PC-9 (cell line): Measurements from ENCODE around the gene FLYWCH2. TPM values are rescaled to one million over a fixed set of nuclear protein-coding genes. Genes with fewer than 3 reads are reported as not detected.

ENCODE experiments used
- BruUV-seq: library from RNA; stranded (reverse); fragments of 400-500 nt; replicated peaks from 2 replicates; lab custom pipeline; 2021; lab: Mats Ljungman, UMichigan
- CTCF ChIA-PET: fragments of 300-600 bp; sonication (Branson Sonifier 250); formaldehyde crosslinking; loops from one replicate; lab custom pipeline; 2022; ENCODE audit warnings: antibody characterized with exemption; lab: Charles Lee
- POLR2A ChIA-PET: fragments of 300-600 bp; sonication (Branson Sonifier 250); formaldehyde crosslinking; loops from one replicate; lab custom pipeline; 2022; ENCODE audit warnings: antibody characterized with exemption; ENCODE audit not compliant: unreplicated experiment; lab: Charles Lee
- DNase-seq, 2 experiments: peaks; one replicate each; pipeline versions ENCODE4 v3.0.0 to v3.0.0-alpha.2; 2015 to 2022; ENCODE audit warnings: mixed read lengths in 1 of 2
- H2AFZ ChIP-seq: fragments of 200-600 bp; sonication (generic); 2 replicates; pipeline ENCODE4 v1.8.1; 2017; ENCODE audit warnings: antibody characterized with exemption
- H3F3A ChIP-seq: fragments of 200-600 bp; sonication (generic); 2 replicates; pipeline ENCODE4 v1.8.1; 2017; ENCODE audit warnings: antibody characterized with exemption, mild to moderate bottlenecking, low read depth; ENCODE audit not compliant: insufficient read depth
- H3K27ac ChIP-seq: fragments of 200-600 bp; sonication (generic); 2 replicates; pipeline ENCODE4 v1.6.1; 2016; ENCODE audit warnings: mixed run types
- H3K27me3 ChIP-seq: fragments of 200-600 bp; sonication (generic); 2 replicates; pipeline ENCODE4 v1.6.1; 2016; ENCODE audit warnings: low read depth, mixed run types; ENCODE audit not compliant: insufficient read depth
- H3K36me3 ChIP-seq: fragments of 200-600 bp; sonication (generic); 2 replicates; pipeline ENCODE4 v1.6.1; 2016; ENCODE audit warnings: low read depth, mixed run types
- H3K4me1 ChIP-seq: fragments of 200-600 bp; sonication (generic); replicated peaks from 2 replicates; pipeline ENCODE4 v1.6.1; 2016; ENCODE audit warnings: mixed run types; ENCODE audit not compliant: insufficient read depth
- H3K4me2 ChIP-seq: fragments of 200-600 bp; sonication (generic); 2 replicates; pipeline ENCODE4 v1.6.1; 2017; ENCODE audit warnings: mixed run types
- H3K4me3 ChIP-seq: fragments of 200-600 bp; sonication (generic); 2 replicates; pipeline ENCODE4 v1.6.1; 2016; ENCODE audit warnings: mixed run types
- H3K79me2 ChIP-seq: fragments of 200-600 bp; sonication (generic); 2 replicates; pipeline ENCODE4 v1.6.1; 2017; ENCODE audit warnings: low read depth, mixed run types
- H3K9me2 ChIP-seq: fragments of 200-600 bp; sonication (generic); 2 replicates; pipeline ENCODE4 v1.8.1; 2017; ENCODE audit warnings: mild to moderate bottlenecking; ENCODE audit not compliant: insufficient read depth
- H3K9me3 ChIP-seq: fragments of 200-600 bp; sonication (generic); 2 replicates; pipeline ENCODE4 v1.8.1; 2016; ENCODE audit warnings: low read depth; ENCODE audit not compliant: insufficient read depth
- H4K20me1 ChIP-seq: fragments of 200-600 bp; sonication (generic); 2 replicates; pipeline ENCODE4 v1.8.1; 2017; ENCODE audit not compliant: insufficient read depth
- CTCF ChIP-seq: fragments of 200-600 bp; sonication (generic); conservative IDR thresholded peaks from 2 replicates; pipeline ENCODE4 v1.6.1; 2017; ENCODE audit warnings: mixed run types, antibody characterized with exemption, mild to moderate bottlenecking, moderate library complexity
- EZH2 ChIP-seq: fragments of 200-600 bp; sonication (generic); IDR thresholded peaks from 2 replicates; pipeline ENCODE4 v1.8.0; 2017; ENCODE audit warnings: antibody characterized with exemption, low read depth
- intact Hi-C: fragments of 100-400 bp; cut with micrococcal nuclease; formaldehyde crosslinking; loops from one replicate; pipeline ENCODE4 v1.10.0; 2022; ENCODE audit not compliant: unreplicated experiment
- total RNA-seq: library from RNA; stranded (reverse); gene quantifications from 2 replicates; pipeline ENCODE4 v1.2.3, GENCODE V29; 2021

The FLYWCH2 gene
- total RNA-seq, 1 experiment from 2014 or later: 41.5 TPM

- no peak for TF ChIP-seq CTCF
- no peak for TF ChIP-seq EZH2
- H3K27ac ChIP-seq: no peak overlapping the region
- H3F3A ChIP-seq: peaks cover 13% of the 10 kb centered on the region
- no peaks in the 10 kb centered on the region for H3K9me2 ChIP-seq
- H3K27me3 ChIP-seq: no peaks in the 10 kb centered on the region
- BruUV-seq: no TSS peak
- no peaks in the 10 kb centered on the region for H4K20me1 ChIP-seq
- no peak for DNase-seq
- intact Hi-C loops: loop anchor here (10.0 kb wide), 1 partner anchor 675 kb away; the partner anchor contains the start of gene E4F1
- H3K4me3 ChIP-seq: no peak overlapping the region
- peaks cover 7% of the 10 kb centered on the region for H3K4me1 ChIP-seq
- POLR2A ChIA-PET: no interaction called here
- H3K9me3 ChIP-seq: no peaks in the 10 kb centered on the region
- H3K79me2 ChIP-seq: no peaks in the 10 kb centered on the region
- H3K36me3 ChIP-seq: no peaks in the 10 kb centered on the region
- CTCF ChIA-PET: no interaction called here
- no peak overlapping the region for H2AFZ ChIP-seq
- H3K4me2 ChIP-seq: no peak overlapping the region
Measured at GRCh38 chr16:2899564-2900072, 16.6 kb downstream of the FLYWCH2 start.

GRCh38 chr16:2900526-2901075, 17.6 kb downstream of the FLYWCH2 start:
- Histone ChIP-seq H3F3A (peaks cover 13% of the 10 kb centered on the region), H3K4me2 (no peak overlapping the region), H2AFZ (no peak overlapping the region), H3K79me2 (no peaks in the 10 kb centered on the region), H3K36me3 (no peaks in the 10 kb centered on the region), H3K4me1 (peaks cover 7% of the 10 kb centered on the region), H3K4me3 (no peak overlapping the region), H3K9me2 (no peaks in the 10 kb centered on the region), H3K27ac (no peak overlapping the region), H3K27me3 (no peaks in the 10 kb centered on the region), H4K20me1 (no peaks in the 10 kb centered on the region), H3K9me3 (no peaks in the 10 kb centered on the region)
- DNase-seq: no peak
- POLR2A ChIA-PET: no interaction called here
- TF ChIP-seq EZH2 (no peak), CTCF (no peak)
- CTCF ChIA-PET: no interaction called here
- intact Hi-C loops: loop anchor here (10.0 kb wide), 1 partner anchor 676 kb away; the partner anchor contains the start of gene E4F1
- no TSS peak for BruUV-seq

GRCh38 chr16:2902337-2903130, 19.5 kb downstream of the FLYWCH2 start:
- H3K4me1 ChIP-seq: peaks cover 18% of the 10 kb centered on the region
- TF ChIP-seq EZH2 (no peak), CTCF (no peak)
- no peaks in the 10 kb centered on the region for H4K20me1 ChIP-seq
- POLR2A ChIA-PET: interaction anchor here (0.6 to 0.7 kb wide), 2 partner anchors 9 kb away, joined by 6 to 12 read pairs; no protein-coding TSS in a partner anchor
- H3F3A ChIP-seq: peaks cover 20% of the 10 kb centered on the region
- intact Hi-C loops: loop anchor here (10.0 kb wide), 1 partner anchor 678 kb away; the partner anchor contains the start of gene E4F1
- H3K4me3 ChIP-seq: no peak overlapping the region
- CTCF ChIA-PET: interaction anchor here (0.6 to 1.3 kb wide), 4 partner anchors 16 to 239 kb away, joined by 3 to 8 read pairs (median 6); no protein-coding TSS in a partner anchor
- H3K27ac ChIP-seq: no peak overlapping the region
- no peaks in the 10 kb centered on the region for H3K27me3 ChIP-seq
- no peak overlapping the region for H3K4me2 ChIP-seq
- no peak overlapping the region for H2AFZ ChIP-seq
- no peaks in the 10 kb centered on the region for H3K9me2 ChIP-seq
- DNase-seq: no peak
- no peaks in the 10 kb centered on the region for H3K79me2 ChIP-seq
- H3K36me3 ChIP-seq: no peaks in the 10 kb centered on the region
- BruUV-seq: no TSS peak
- no peaks in the 10 kb centered on the region for H3K9me3 ChIP-seq
